Measurements from ENCODE around the gene PPTC7. TPM values are rescaled to one million over a fixed set of nuclear protein-coding genes. Genes with fewer than 3 reads are reported as not detected.
"Not testable (repeated sequence)": the region's sequence is repeated elsewhere in the genome, so short reads cannot be mapped to it uniquely, and the experiment has no call there.

Gene PPTC7
- total RNA-seq, 1 donor from 2014 or later = 13.9 TPM

DNA sequence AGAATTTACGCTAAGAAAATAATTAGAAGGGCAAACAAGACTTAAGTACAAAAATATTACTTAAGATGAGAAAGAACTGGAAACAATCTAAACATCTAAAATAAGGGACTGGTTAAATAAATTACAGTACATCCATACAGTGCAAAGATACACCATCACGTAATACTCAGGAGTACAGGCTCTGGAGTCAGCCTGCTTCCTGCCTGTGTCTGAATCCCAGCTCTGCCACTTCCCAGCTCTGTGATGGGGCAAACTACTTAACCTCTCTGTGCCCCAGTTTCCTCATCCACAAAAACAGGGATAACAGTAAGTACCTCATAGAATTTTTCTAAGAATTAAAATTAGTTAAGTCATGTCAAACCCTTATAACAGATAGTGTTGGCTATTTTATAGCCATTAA is 36.0 kb downstream of the PPTC7 start:
- Mint-ChIP-seq H3K4me3 (ENCODE audit: unreplicated experiment) (no peak overlapping the region), H3K9me3 (ENCODE audit: low read depth) (no peaks in the 10 kb centered on the region), H3K27me3 (ENCODE audit: low read depth) (no peaks in the 10 kb centered on the region), H3K27ac (ENCODE audit: unreplicated experiment) (peak overlapping the region; percentile 38), H3K4me1 (ENCODE audit: low read depth) (peaks cover 58% of the 10 kb centered on the region), H3K36me3 (ENCODE audit: low read depth) (peaks cover 4% of the 10 kb centered on the region)
- no peak for TF ChIP-seq CTCF (IDR thresholded peaks at IDR 0.05)
- DNase-seq (ENCODE audit: low spot score) = no peak

- Mint-ChIP-seq H3K27ac (ENCODE audit: unreplicated experiment) (peak overlapping the region; percentile 74), H3K4me1 (ENCODE audit: low read depth) (peaks cover 58% of the 10 kb centered on the region), H3K36me3 (ENCODE audit: low read depth) (peaks cover 4% of the 10 kb centered on the region), H3K9me3 (ENCODE audit: low read depth) (no peaks in the 10 kb centered on the region), H3K27me3 (ENCODE audit: low read depth) (no peaks in the 10 kb centered on the region), H3K4me3 (ENCODE audit: unreplicated experiment) (no peak overlapping the region)
- no peak for TF ChIP-seq CTCF (IDR thresholded peaks at IDR 0.05)
- no peak for DNase-seq (ENCODE audit: low spot score)
These were observed 36.8 kb downstream of the PPTC7 start for GRCh38 chr12:110546339-110546738.

GRCh38 chr12:110545812-110546211 is 37.3 kb downstream of the PPTC7 start:
- H3K4me3 Mint-ChIP-seq (ENCODE audit: unreplicated experiment) = no peak overlapping the region
- no peak for DNase-seq (ENCODE audit: low spot score)
- H3K27me3 Mint-ChIP-seq (ENCODE audit: low read depth) = no peaks in the 10 kb centered on the region
- no peaks in the 10 kb centered on the region for H3K9me3 Mint-ChIP-seq (ENCODE audit: low read depth)
- peak overlapping the region; percentile 74 for H3K27ac Mint-ChIP-seq (ENCODE audit: unreplicated experiment)
- H3K36me3 Mint-ChIP-seq (ENCODE audit: low read depth) = peaks cover 4% of the 10 kb centered on the region
- peaks cover 58% of the 10 kb centered on the region for H3K4me1 Mint-ChIP-seq (ENCODE audit: low read depth)
- no peak for TF ChIP-seq CTCF (IDR thresholded peaks at IDR 0.05)

- not testable (repeated sequence) for H3K4me3 Mint-ChIP-seq (ENCODE audit: unreplicated experiment); DNase-seq (ENCODE audit: low spot score); H3K9me3 Mint-ChIP-seq (ENCODE audit: low read depth); H3K36me3 Mint-ChIP-seq (ENCODE audit: low read depth); H3K27me3 Mint-ChIP-seq (ENCODE audit: low read depth)
- Mint-ChIP-seq H3K4me1 (ENCODE audit: low read depth) (peaks cover 58% of the 10 kb centered on the region), H3K27ac (ENCODE audit: unreplicated experiment) (peak overlapping the region; percentile 74)
These were observed 37.9 kb downstream of the PPTC7 start for GRCh38 chr12:110545259-110545658.

GRCh38 chr12:110543965-110544364 is 39.2 kb downstream of the PPTC7 start:
- H3K27ac Mint-ChIP-seq (ENCODE audit: unreplicated experiment) = peak overlapping the region; percentile 92
- no peaks in the 10 kb centered on the region for H3K27me3 Mint-ChIP-seq (ENCODE audit: low read depth)
- no peaks in the 10 kb centered on the region for H3K9me3 Mint-ChIP-seq (ENCODE audit: low read depth)
- H3K4me1 Mint-ChIP-seq (ENCODE audit: low read depth) = peaks cover 62% of the 10 kb centered on the region
- H3K36me3 Mint-ChIP-seq (ENCODE audit: low read depth) = peaks cover 2% of the 10 kb centered on the region
- no peak overlapping the region for H3K4me3 Mint-ChIP-seq (ENCODE audit: unreplicated experiment)
- no peak for TF ChIP-seq CTCF (IDR thresholded peaks at IDR 0.05)
- no peak for DNase-seq (ENCODE audit: low spot score)

DNA sequence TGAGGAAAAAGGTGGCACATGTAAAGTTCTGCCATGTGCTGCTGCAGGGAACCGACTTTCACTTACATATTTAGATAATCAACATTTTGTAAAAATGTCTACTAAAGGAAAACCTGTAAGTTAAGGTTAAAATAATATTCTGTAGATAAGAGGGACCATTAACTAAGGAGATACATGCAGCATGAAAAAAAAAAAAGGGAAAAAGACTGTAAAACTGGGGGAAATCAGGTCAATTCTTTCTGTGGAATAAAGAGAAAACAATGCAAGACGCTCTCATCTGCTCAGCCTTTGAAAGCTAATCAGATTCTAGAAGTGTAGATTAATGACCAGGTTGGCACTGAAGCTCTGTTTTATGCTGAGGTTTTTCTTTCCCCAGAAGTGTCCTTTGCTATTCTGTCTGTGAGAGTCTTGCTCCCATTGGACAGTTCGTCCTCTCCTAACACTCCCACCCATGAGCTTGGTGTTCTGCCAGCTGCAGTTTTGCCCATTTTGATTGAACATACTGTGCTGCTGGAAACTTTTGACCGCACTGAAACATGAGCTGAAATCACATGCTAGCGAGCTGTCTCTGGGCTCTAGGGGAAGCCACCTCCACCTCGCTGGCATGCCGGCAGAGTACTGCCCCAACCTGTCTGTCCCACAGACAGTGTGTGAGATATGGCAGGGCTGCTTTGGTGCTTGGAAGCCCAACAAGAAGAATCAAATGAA is 39.7 kb downstream of the PPTC7 start:
- no peak for TF ChIP-seq CTCF (IDR thresholded peaks at IDR 0.05)
- Mint-ChIP-seq H3K4me3 (ENCODE audit: unreplicated experiment) (peak overlapping the region; percentile 35), H3K27ac (ENCODE audit: unreplicated experiment) (peak overlapping the region; percentile 92), H3K36me3 (ENCODE audit: low read depth) (peaks cover under 1% of the 10 kb centered on the region), H3K9me3 (ENCODE audit: low read depth) (no peaks in the 10 kb centered on the region), H3K4me1 (ENCODE audit: low read depth) (peaks cover 61% of the 10 kb centered on the region), H3K27me3 (ENCODE audit: low read depth) (no peaks in the 10 kb centered on the region)
- DNase-seq (ENCODE audit: low spot score) = no peak

Measured in chondrocyte (in vitro differentiated cells).